GM19324 (cell line): ENCODE results near the gene FAS.

ENCODE experiments used
- ATAC-seq: cut with Tn5 transposase; IDR thresholded peaks from one replicate; pipeline ENCODE4 v1.9.1; 2021; ENCODE audit warnings: mild to moderate bottlenecking, moderate library complexity; ENCODE audit not compliant: unreplicated experiment, low FRiP score

The FAS gene

GRCh38 chr10:89029785-89030437, 39.3 kb downstream of the FAS start:
- no peak for ATAC-seq

DNA sequence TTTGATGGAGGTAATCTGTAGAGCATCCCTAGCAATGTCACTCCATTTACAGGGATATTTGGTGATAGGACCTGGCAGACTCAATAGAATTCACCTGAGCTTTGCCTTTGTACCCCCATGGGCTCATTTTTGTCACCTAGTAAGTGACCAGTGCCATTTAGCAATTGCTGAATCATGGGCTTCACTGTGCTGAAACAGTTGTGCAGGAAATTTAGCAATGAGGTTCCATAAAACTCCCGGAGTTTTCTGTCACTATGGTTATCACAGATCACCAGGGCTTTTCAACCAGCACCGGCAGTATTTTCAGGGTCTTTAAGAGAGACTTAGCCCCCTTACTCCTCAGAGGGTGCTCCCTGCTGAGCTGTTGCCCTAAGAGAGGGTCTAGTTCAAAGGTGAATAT, 40.2 kb downstream of the FAS start:
- ATAC-seq: no peak

DNA sequence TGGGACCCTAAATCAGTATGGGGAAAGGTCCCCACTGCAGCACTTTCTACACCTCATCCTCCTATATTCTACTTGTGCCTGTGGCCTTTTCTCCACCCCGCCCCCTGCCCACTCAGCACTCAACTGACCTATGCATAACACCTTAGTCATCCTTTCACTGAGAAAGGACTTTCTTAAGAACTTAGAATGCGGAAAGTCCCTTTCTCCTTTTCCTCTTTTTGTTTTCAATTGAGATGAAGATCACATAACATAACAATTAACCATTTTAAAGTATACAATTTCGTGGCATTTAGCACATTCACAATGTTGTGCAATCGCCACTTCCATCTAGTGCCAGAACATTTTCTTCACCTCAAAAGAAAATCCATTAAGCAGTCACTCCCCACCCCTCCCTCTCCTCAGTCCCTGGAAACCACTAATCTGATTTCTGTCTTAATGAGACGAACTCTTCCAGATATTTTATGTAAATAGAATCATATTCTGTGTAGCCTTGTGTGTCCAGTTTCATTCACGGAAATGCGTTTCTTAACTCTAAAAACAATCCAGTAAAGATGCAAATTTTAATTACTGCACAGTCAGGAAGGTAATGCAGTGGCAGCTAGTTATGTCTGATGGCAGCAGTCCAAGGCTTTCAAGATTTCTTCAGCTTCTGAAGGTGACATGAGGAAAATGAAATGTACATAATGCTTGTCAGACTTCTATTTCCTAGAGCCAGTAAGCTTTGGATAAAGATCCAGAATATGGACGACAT, 41.7 kb downstream of the FAS start:
- ATAC-seq: no peak

DNA sequence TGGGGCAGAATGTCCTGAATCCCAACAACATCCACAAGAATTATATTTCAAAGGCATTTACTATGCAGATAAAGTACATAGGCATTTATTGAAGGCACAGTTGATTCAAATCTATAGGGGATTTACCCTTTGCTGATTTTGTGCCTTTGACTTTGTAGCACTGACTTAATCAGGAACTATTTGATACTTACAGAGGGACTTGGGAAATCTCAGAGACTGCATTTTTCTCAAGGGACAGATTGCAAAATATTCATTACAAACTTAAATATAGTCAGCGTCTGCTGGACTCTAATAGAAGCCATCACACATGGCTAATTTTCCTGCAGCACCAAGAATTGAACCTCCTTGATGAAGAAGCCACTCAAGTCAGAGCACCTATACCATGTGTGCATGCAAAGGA, 44.9 kb downstream of the FAS start:
- no peak for ATAC-seq

DNA sequence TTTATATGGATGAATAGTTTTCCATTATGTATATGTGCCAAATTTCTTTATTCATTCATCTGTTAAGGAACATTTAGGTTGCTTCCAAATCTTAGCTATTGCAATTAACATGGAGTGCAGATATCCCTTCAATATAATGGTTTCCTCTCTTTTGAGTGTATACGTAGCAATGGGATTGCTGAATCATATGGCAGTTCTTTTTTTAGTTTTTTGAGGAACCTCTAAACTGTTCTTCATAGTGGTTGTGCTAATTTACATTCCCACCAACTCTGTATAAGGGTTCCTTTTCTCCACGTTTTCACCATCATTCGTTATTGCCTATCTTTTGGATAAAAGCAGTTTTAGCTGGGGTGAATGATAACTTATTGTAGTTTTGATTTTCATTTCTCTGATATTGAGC, 46.5 kb downstream of the FAS start:
- ATAC-seq: no peak

DNA sequence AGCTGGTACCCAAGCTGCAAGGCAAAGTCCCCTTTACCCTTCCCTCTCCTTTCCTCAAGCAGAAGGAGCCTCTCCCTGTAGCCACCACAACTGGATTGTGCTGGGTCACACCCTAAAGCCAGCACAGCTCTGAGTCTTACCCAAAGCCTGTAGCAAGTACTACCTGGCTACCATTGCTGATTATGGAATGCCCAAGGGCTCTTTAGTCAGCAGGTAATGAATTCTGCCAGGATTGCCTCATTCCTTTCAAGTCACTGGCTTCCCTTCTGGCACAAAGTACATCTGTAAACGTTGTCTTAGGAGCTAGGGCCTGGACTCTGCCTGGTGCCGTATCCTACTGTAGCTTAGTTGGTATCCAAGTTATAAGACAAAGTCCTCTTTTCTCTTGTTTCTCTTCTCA, 52.0 kb downstream of the FAS start:
- ATAC-seq: no peak

GRCh38 chr10:89043052-89043451, 52.5 kb downstream of the FAS start:
- no peak for ATAC-seq

DNA sequence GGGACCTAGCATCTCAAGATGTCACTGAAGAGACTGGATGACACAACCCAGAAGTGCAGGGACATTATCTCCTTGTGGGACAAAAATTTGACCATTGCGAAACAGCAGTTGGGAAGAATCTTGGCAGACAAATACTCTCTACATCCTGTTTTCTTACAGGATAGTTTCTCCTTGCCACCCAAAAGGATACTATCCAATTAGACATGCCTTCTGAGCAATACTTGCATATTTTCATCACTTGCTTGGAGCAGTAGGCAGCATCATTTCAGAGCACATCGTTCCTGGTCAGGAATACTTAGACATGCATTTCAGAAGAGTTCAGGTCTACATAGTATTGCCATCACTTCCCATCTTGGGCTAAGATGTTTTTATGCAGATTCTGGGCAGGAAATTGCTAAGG, 56.8 kb downstream of the FAS start:
- no peak for ATAC-seq

- no peak for ATAC-seq
Measured at GRCh38 chr10:89051593-89051992, 61.0 kb downstream of the FAS start.

GRCh38 chr10:89053555-89053954, 63.0 kb downstream of the FAS start:
- ATAC-seq: no peak

DNA sequence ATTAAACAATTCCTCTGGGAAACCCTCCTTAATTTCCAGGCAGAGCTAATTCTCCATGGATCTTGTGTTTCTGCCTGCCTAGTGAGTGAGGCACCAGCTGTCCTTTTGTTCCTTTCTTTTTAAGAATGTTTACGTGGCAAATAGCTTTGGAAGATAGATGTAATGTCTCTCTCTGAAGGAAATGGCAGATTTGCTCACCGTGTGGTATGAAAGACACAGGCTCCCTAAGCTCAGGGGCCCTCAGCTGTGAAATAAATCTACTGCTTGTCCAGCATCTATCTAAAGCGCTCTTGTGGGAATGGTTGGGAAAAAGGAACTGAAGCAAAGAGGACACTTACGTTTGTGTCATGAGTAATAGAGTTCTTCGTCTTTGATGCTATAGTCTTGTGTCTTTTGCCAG, 64.6 kb downstream of the FAS start:
- ATAC-seq: no peak

DNA sequence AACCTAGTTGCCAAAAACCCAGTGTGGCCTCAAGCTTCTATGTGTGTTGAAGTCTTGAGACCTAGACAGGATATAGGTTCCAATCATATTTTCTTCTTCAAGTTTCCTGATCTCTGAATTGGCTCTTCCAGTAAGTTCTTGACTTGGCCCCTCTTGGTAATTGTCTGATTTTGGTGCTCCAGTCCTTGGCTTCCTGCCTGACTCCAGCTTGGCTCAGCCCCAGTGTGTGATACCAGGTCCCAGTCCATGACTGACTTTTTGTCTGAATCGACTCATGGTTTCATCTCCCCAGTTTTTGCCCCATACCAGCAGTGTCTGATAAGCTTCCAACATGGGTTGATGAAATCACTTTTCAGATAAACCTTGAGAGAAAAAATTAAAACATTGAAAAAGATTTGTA, 72.3 kb downstream of the FAS start:
- ATAC-seq: no peak

DNA sequence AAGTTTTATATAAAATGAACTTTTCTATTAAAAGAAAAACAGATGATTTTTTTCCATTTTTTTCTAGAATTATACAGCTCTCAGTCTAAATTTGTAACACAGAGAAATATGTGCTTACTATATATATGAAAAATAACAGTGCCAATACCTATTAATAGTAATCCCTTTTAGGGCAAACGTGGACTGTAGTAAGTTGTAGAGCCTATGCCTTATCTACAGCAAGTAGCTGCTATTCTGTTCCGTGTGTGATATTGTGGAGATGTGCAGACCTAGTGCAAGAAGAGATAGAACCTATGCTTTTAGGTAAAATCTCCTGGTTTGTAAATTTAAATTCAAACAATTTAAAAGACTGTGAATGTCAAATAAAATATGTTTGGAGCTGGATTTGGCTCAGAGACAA, 72.9 kb downstream of the FAS start:
- no peak for ATAC-seq

- no peak for ATAC-seq
Measured at GRCh38 chr10:89064748-89065147, 74.2 kb downstream of the FAS start.
